ENCODE results near the gene ATG3. TPM values are rescaled to one million over a fixed set of nuclear protein-coding genes. Genes with fewer than 3 reads are reported as not detected.

ATG3 gene
- total RNA-seq, 1 experiment from 2014 or later: 117 TPM

GRCh38 chr3:112597945-112598344, 36.2 kb upstream of the ATG3 start:
- Histone ChIP-seq H3F3A (ENCODE audit: low read length, unreplicated experiment) (no peaks in the 10 kb centered on the region), H3K4me1 (ENCODE audit: insufficient read depth, low read length) (no peaks in the 10 kb centered on the region), H3K36me3 (ENCODE audit: low read depth, low read length) (no peaks in the 10 kb centered on the region), H3K9ac (ENCODE audit: low read length) (no peak overlapping the region), H3K27ac (ENCODE audit: low read length) (no peak overlapping the region), H3K27me3 (ENCODE audit: low read length) (no peaks in the 10 kb centered on the region), H3K79me2 (ENCODE audit: low read length) (no peaks in the 10 kb centered on the region), H3K4me3 (ENCODE audit: low read length) (no peak overlapping the region), H2AFZ (ENCODE audit: low read length) (no peak overlapping the region), H3K9me2 (replicated peaks; ENCODE audit: low read length) (no peaks in the 10 kb centered on the region), H3K4me2 (ENCODE audit: low read length) (no peak overlapping the region), H4K20me1 (ENCODE audit: low read length) (no peaks in the 10 kb centered on the region), H3K9me3 (ENCODE audit: low read length) (no peaks in the 10 kb centered on the region)
- CTCF ChIA-PET: no interaction called here
- no TSS peak for BruUV-seq (replicated peaks)
- TF ChIP-seq EZH2phosphoT487 (IDR thresholded peaks at IDR 0.05; ENCODE audit: borderline replicate concordance, low read length) (no peak), CTCF (conservative IDR thresholded peaks at IDR 0.05; ENCODE audit: low read depth, low read length) (no peak), EZH2 (IDR thresholded peaks at IDR 0.05; ENCODE audit: low read length, unreplicated experiment) (no peak)
- POLR2A ChIA-PET (ENCODE audit: unreplicated experiment): no interaction called here
- ATAC-seq (no peak), DNase-seq (no peak)
- intact Hi-C loops (cut with micrococcal nuclease): no loop called here

GRCh38 chr3:112594856-112595255, 33.1 kb upstream of the ATG3 start:
- H2AFZ ChIP-seq (ENCODE audit: low read length): no peak overlapping the region
- intact Hi-C loops (cut with micrococcal nuclease): no loop called here
- BruUV-seq (replicated peaks): no TSS peak
- no peaks in the 10 kb centered on the region for H3K9me2 ChIP-seq (replicated peaks; ENCODE audit: low read length)
- H3K36me3 ChIP-seq (ENCODE audit: low read depth, low read length): no peaks in the 10 kb centered on the region
- CTCF ChIA-PET: no interaction called here
- no peaks in the 10 kb centered on the region for H3K4me1 ChIP-seq (ENCODE audit: insufficient read depth, low read length)
- DNase-seq (no peak), ATAC-seq (no peak)
- TF ChIP-seq CTCF (conservative IDR thresholded peaks at IDR 0.05; ENCODE audit: low read depth, low read length) (no peak), EZH2phosphoT487 (IDR thresholded peaks at IDR 0.05; ENCODE audit: borderline replicate concordance, low read length) (no peak), EZH2 (IDR thresholded peaks at IDR 0.05; ENCODE audit: low read length, unreplicated experiment) (no peak)
- H3K27me3 ChIP-seq (ENCODE audit: low read length): no peaks in the 10 kb centered on the region
- no peak overlapping the region for H3K4me3 ChIP-seq (ENCODE audit: low read length)
- no peaks in the 10 kb centered on the region for H4K20me1 ChIP-seq (ENCODE audit: low read length)
- POLR2A ChIA-PET (ENCODE audit: unreplicated experiment): no interaction called here
- H3K4me2 ChIP-seq (ENCODE audit: low read length): no peak overlapping the region
- H3F3A ChIP-seq (ENCODE audit: low read length, unreplicated experiment): no peaks in the 10 kb centered on the region
- H3K9ac ChIP-seq (ENCODE audit: low read length): no peak overlapping the region
- H3K9me3 ChIP-seq (ENCODE audit: low read length): no peaks in the 10 kb centered on the region
- no peak overlapping the region for H3K27ac ChIP-seq (ENCODE audit: low read length)
- no peaks in the 10 kb centered on the region for H3K79me2 ChIP-seq (ENCODE audit: low read length)

- no peaks in the 10 kb centered on the region for H4K20me1 ChIP-seq (ENCODE audit: low read length)
- H3K4me1 ChIP-seq (ENCODE audit: insufficient read depth, low read length): no peaks in the 10 kb centered on the region
- intact Hi-C loops (cut with micrococcal nuclease): no loop called here
- no peaks in the 10 kb centered on the region for H3F3A ChIP-seq (ENCODE audit: low read length, unreplicated experiment)
- no peaks in the 10 kb centered on the region for H3K27me3 ChIP-seq (ENCODE audit: low read length)
- no peak overlapping the region for H3K9ac ChIP-seq (ENCODE audit: low read length)
- no peaks in the 10 kb centered on the region for H3K79me2 ChIP-seq (ENCODE audit: low read length)
- no peaks in the 10 kb centered on the region for H3K9me2 ChIP-seq (replicated peaks; ENCODE audit: low read length)
- BruUV-seq (replicated peaks): no TSS peak
- ATAC-seq (no peak), DNase-seq (no peak)
- no peak overlapping the region for H3K4me2 ChIP-seq (ENCODE audit: low read length)
- no peak for TF ChIP-seq EZH2 (IDR thresholded peaks at IDR 0.05; ENCODE audit: low read length, unreplicated experiment)
- no peak for TF ChIP-seq CTCF (conservative IDR thresholded peaks at IDR 0.05; ENCODE audit: low read depth, low read length)
- no peak for TF ChIP-seq EZH2phosphoT487 (IDR thresholded peaks at IDR 0.05; ENCODE audit: borderline replicate concordance, low read length)
- no peaks in the 10 kb centered on the region for H3K9me3 ChIP-seq (ENCODE audit: low read length)
- ChIA-PET CTCF (no interaction called here), POLR2A (ENCODE audit: unreplicated experiment) (interaction anchor here (0.7 kb wide), 1 partner anchor 70 kb away, joined by 3 read pairs; no protein-coding TSS in a partner anchor)
- H3K27ac ChIP-seq (ENCODE audit: low read length): no peak overlapping the region
- H3K4me3 ChIP-seq (ENCODE audit: low read length): no peak overlapping the region
- no peak overlapping the region for H2AFZ ChIP-seq (ENCODE audit: low read length)
- H3K36me3 ChIP-seq (ENCODE audit: low read depth, low read length): no peaks in the 10 kb centered on the region
Measured at GRCh38 chr3:112593258-112593657, 31.5 kb upstream of the ATG3 start.

All from PC-3 (cell line).